ENCODE results near the gene TMEM94. TPM values are rescaled to one million over a fixed set of nuclear protein-coding genes. Genes with fewer than 3 reads are reported as not detected.

Gene TMEM94
- 100 to 1,000 TPM in 3 of 5 donors, 10 to 100 TPM in 2; 31.9 to 466 (median 128) TPM for total RNA-seq
- polyA plus RNA-seq = 10 to 100 TPM; 16.6 to 28.5 (median 20.5) TPM
- long read RNA-seq, donor 1 = 0 reads
- long read RNA-seq, donor 2 = 0 reads
- long read RNA-seq, donor 3 = 0 reads
- long read RNA-seq, donor 4 = 0 reads
- long read RNA-seq, donor 5, partial matches to known transcripts = 6 of 6 reads
- long read RNA-seq, donor 5, other reads (novel, unspliced or antisense) = 0 of 6 reads
- long read RNA-seq, donor 6, partial matches to known transcripts = 12 of 15 reads
- long read RNA-seq, donor 6, other reads (novel, unspliced or antisense) = 0 of 15 reads
- long read RNA-seq, donor 7, partial matches to known transcripts = 7 of 10 reads
- long read RNA-seq, donor 7, other reads (novel, unspliced or antisense) = 0 of 10 reads
- long read RNA-seq, donor 8, partial matches to known transcripts = 8 of 8 reads
- long read RNA-seq, donor 8, other reads (novel, unspliced or antisense) = 0 of 8 reads
- long read RNA-seq, donor 9, partial matches to known transcripts = 0 of 1 reads
- long read RNA-seq, donor 9, other reads (novel, unspliced or antisense) = 0 of 1 reads
- long read RNA-seq, donor 10 = 0 reads

DNA sequence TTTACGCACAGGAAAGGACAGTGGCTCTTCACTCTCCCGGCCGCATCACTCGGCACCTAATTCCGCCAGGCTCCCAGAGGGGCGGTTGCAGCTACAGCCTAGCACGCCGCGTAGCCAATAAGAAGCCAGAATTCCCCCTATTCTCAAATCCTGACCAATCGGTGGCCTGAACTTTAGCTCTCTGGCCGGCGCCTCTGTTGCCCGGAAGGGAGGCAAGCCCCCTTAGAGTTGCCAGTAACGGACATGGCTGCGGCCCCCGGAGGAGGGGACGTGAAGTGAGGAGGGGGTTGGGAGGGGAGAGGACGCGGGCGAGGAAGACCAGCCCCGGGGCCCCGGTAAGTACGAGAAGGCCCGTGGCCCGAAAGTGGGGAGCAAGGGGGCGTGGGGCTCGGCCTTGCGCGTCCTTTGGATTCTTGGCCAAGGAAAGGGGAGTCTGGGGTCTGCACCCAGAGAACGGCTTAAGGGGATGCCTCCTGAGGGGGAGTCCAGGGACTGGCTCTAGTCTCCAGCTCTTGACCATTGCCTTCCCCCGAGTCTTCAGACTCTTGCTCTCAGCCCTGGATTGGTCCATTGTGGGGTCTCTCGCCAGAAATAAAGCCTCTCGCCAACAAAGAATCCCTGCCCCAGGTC, at the start of gene TMEM94:
Gene TMEM94, plus strand, starts transcription at position 219 of the 630 bp plus-strand sequence. CDS start 15,271 bp downstream, outside the sequence.
- intact Hi-C loops (cut with DNase I; ENCODE audit: low total_unique reads) = no loop called here
- no peak for TF ChIP-seq EP300 (IDR thresholded peaks at IDR 0.05)
- peak in 2 of 3 donors; percentile 60 to 75 for TF ChIP-seq POLR2AphosphoS5 (IDR thresholded peaks at IDR 0.05)
- no peaks in the 10 kb centered on the region for H3K36me3 ChIP-seq
- 0 to 1% (median 0%) methylated on average over 24 to 33 of the region's 33 CpGs for WGBS, 5 donors
- no peaks in the 10 kb centered on the region for H3K9me3 ChIP-seq
- peaks cover 23 to 49% (median 44%) of the 10 kb centered on the region in 4 donors for H3K4me1 ChIP-seq
- H3K4me3 ChIP-seq = peak within 1 kb of the TSS; percentile 87 to 99 (median 94)
- peak within 1 kb of the TSS; percentile 84 to 90 (median 89) for H3K27ac ChIP-seq
- H3K27me3 ChIP-seq = no peaks in the 10 kb centered on the region
- DNase-seq = peak; percentile 96 to 98

DNA sequence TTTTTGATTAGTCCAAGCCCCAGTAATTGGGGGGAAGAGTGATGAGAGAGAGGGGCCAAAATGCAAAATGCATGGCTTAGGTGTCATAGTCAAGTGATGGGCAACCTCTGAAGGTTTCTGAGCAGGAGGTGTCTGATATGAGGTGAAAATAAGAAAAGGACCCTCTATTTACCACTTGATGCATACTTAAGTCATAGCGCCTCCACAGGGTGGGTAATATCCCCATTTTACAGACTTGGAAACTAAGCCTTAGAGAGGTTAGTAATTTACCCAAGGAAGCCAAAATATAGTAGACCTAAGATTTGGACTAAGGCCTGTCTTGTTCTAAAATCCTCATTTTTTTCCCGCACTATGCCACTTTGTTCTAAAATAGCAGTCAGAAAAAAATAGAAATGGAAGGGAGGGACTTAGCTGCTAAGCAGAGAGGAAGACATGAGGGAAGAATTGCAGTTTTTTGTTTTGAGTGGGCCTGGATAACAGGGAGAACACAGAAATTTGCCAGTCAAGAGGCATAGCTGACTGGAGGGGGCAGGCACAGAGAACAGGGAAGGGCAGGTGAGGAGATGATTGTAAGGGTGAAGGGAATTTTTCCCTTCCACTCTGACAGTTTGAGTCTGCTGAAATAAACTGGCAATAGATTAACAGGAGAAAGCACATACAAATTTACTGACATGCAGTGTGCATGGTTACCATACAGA, 48.6 kb upstream of the TMEM94 start:
- Histone ChIP-seq H3K27me3 (no peaks in the 10 kb centered on the region), H3K4me1 (peaks cover 14 to 38% (median 35%) of the 10 kb centered on the region in 4 donors), H3K4me3 (no peak overlapping the region), H3K9me3 (no peaks in the 10 kb centered on the region), H3K36me3 (no peaks in the 10 kb centered on the region), H3K27ac (no peak overlapping the region)
- 88 to 97% (median 95%) methylated on average over 2 of the region's 2 CpGs for WGBS, 5 donors
- no peak for DNase-seq
- intact Hi-C loops (cut with DNase I; ENCODE audit: low total_unique reads) = no loop called here
- no peak for TF ChIP-seq EP300 (IDR thresholded peaks at IDR 0.05)
- TF ChIP-seq POLR2A (IDR thresholded peaks at IDR 0.05) = no peak
- TF ChIP-seq, protein P1, sequence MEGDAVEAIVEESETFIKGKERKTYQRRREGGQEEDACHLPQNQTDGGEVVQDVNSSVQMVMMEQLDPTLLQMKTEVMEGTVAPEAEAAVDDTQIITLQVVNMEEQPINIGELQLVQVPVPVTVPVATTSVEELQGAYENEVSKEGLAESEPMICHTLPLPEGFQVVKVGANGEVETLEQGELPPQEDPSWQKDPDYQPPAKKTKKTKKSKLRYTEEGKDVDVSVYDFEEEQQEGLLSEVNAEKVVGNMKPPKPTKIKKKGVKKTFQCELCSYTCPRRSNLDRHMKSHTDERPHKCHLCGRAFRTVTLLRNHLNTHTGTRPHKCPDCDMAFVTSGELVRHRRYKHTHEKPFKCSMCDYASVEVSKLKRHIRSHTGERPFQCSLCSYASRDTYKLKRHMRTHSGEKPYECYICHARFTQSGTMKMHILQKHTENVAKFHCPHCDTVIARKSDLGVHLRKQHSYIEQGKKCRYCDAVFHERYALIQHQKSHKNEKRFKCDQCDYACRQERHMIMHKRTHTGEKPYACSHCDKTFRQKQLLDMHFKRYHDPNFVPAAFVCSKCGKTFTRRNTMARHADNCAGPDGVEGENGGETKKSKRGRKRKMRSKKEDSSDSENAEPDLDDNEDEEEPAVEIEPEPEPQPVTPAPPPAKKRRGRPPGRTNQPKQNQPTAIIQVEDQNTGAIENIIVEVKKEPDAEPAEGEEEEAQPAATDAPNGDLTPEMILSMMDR (IDR thresholded peaks at IDR 0.05) = no peak
- no peak for TF ChIP-seq POLR2AphosphoS5 (IDR thresholded peaks at IDR 0.05)

DNA sequence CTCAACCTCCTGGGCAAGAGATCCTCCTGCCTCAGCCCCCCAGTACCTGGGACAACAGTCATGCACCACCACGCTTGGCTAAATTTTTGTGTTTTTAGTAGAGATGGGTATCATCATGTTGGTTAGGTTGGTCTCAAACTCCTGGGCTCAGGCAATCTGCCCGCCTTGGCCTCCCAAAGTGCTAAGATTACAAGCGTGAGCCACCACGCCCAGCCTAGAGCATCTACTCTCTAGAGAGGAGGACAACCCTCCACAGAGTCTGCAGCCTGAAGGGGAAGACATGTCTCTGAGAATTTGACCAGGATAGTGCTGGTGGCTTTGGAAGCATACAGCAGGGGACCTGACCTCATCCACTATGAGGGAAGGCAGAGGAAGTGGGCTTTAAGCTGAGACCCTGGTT, 46.3 kb upstream of the TMEM94 start:
- no peak for DNase-seq
- H3K27me3 ChIP-seq = no peaks in the 10 kb centered on the region
- intact Hi-C loops (cut with DNase I; ENCODE audit: low total_unique reads) = loop anchor here (5.0 kb wide), 1 partner anchor 88 kb away; no protein-coding TSS in a partner anchor
- 67 to 88% (median 84%) methylated on average over 4 of the region's 4 CpGs for WGBS, 5 donors
- TF ChIP-seq, protein P1 (IDR thresholded peaks at IDR 0.05) = no peak
- no peak for TF ChIP-seq EP300 (IDR thresholded peaks at IDR 0.05)
- no peak for TF ChIP-seq POLR2AphosphoS5 (IDR thresholded peaks at IDR 0.05)
- TF ChIP-seq POLR2A (IDR thresholded peaks at IDR 0.05) = no peak
- H3K4me3 ChIP-seq = no peak overlapping the region
- peaks cover 5 to 28% (median 21%) of the 10 kb centered on the region in 4 donors for H3K4me1 ChIP-seq
- H3K9me3 ChIP-seq = no peaks in the 10 kb centered on the region
- no peak overlapping the region for H3K27ac ChIP-seq
- H3K36me3 ChIP-seq = no peaks in the 10 kb centered on the region

DNA sequence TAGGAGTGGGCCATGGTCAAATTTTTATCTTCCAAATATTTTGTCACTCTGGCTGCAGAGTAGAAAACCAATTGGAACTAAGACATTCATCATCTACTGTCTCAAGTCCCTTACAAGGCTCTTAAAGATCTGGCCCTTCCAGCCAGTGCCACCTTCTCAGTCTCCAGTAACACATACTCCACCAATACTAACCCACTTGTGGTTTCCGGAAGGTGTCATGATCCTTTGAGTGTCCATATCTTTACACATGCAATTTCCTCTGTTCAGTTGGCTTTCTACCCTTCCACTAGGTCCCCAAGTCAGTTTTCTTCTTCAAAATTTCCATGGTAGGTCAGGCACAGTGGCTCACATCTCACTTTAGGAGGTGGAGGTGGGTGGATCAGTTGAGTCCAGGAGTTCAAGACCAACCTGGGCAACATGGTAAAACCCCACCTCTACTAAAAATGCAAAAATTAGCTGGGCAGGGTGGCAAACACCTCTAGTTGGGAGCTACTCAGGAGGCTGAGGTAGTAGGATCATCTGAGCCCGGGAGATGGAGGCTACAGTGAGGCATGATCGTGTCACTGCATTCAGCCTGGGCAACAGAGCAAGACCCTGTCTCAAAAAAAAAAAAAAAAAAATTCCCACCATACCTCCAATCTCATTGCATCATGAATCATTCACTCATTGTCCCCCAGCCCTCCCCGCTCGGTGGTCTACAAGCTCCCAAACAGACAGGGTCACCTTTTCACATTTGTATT, 44.9 kb upstream of the TMEM94 start:
- 85 to 90% (median 89%) methylated on average over 5 of the region's 5 CpGs for WGBS, 5 donors
- no peak for TF ChIP-seq POLR2A (IDR thresholded peaks at IDR 0.05)
- no peak for TF ChIP-seq EP300 (IDR thresholded peaks at IDR 0.05)
- TF ChIP-seq POLR2AphosphoS5 (IDR thresholded peaks at IDR 0.05) = no peak
- TF ChIP-seq, protein P1 (IDR thresholded peaks at IDR 0.05) = no peak
- Histone ChIP-seq H3K9me3 (no peaks in the 10 kb centered on the region), H3K4me1 (peaks cover 3 to 20% (median 13%) of the 10 kb centered on the region in 4 donors), H3K36me3 (no peaks in the 10 kb centered on the region), H3K27me3 (no peaks in the 10 kb centered on the region), H3K4me3 (no peak overlapping the region), H3K27ac (no peak overlapping the region)
- no peak for DNase-seq
- intact Hi-C loops (cut with DNase I; ENCODE audit: low total_unique reads) = loop anchor here (5.0 kb wide), 1 partner anchor 89 kb away; no protein-coding TSS in a partner anchor
